MM.1S (cell line): Measurements from ENCODE around the gene ITGA3.

Experiments
- DNase-seq: peaks from one replicate; pipeline ENCODE4 v3.0.0-alpha.2; 2015
- H2AFZ ChIP-seq: fragments of 300-600 bp; sonication (generic); 2 replicates; pipeline ENCODE4 v1.6.0; 2016; ENCODE audit warnings: antibody characterized with exemption, low read length
- H3F3A ChIP-seq: fragments of 300-600 bp; sonication (generic); 2 replicates; pipeline ENCODE4 v1.6.1; 2016; ENCODE audit warnings: mild to moderate bottlenecking, antibody characterized with exemption, low read length, moderate library complexity, mixed read lengths; ENCODE audit not compliant: insufficient read depth
- H3K27ac ChIP-seq: fragments of 300-600 bp; sonication (generic); 2 replicates; pipeline ENCODE4 v1.5.1; 2016; ENCODE audit warnings: mild to moderate bottlenecking, low read length
- H3K27me3 ChIP-seq: fragments of 300-600 bp; sonication (generic); replicated peaks from 2 replicates; pipeline ENCODE4 v1.6.0; 2016; ENCODE audit warnings: low read length; ENCODE audit not compliant: insufficient read depth
- H3K36me3 ChIP-seq: fragments of 300-600 bp; sonication (generic); replicated peaks from 2 replicates; pipeline ENCODE4 v1.6.1; 2016; ENCODE audit warnings: mild to moderate bottlenecking, low read length, mixed read lengths; ENCODE audit not compliant: insufficient read depth
- H3K4me1 ChIP-seq: fragments of 300-600 bp; sonication (generic); 2 replicates; pipeline ENCODE4 v1.6.1; 2016; ENCODE audit warnings: low read length, mixed read lengths
- H3K4me2 ChIP-seq: fragments of 300-600 bp; sonication (generic); 2 replicates; pipeline ENCODE4 v1.6.0; 2016; ENCODE audit warnings: low read depth, low read length
- H3K4me3 ChIP-seq: fragments of 300-600 bp; sonication (generic); 2 replicates; pipeline ENCODE4 v1.5.1; 2016; ENCODE audit warnings: low read length, mixed read lengths
- H3K79me2 ChIP-seq: fragments of 300-600 bp; sonication (generic); 2 replicates; pipeline ENCODE4 v1.6.1; 2016; ENCODE audit warnings: mixed run types, low read length, mixed read lengths
- H3K9ac ChIP-seq: fragments of 300-600 bp; sonication (generic); 2 replicates; pipeline ENCODE4 v1.6.1; 2016; ENCODE audit warnings: low read length, mixed read lengths
- H3K9me2 ChIP-seq: fragments of 300-600 bp; sonication (generic); replicated peaks from 2 replicates; pipeline ENCODE4 v1.6.1; 2016; ENCODE audit warnings: mild to moderate bottlenecking, low read length, mixed read lengths; ENCODE audit not compliant: insufficient read depth
- H3K9me3 ChIP-seq: fragments of 300-600 bp; sonication (generic); replicated peaks from 2 replicates; pipeline ENCODE4 v1.6.1; 2016; ENCODE audit warnings: mild to moderate bottlenecking, low read length, mixed read lengths; ENCODE audit not compliant: insufficient read depth
- H4K20me1 ChIP-seq: fragments of 300-600 bp; sonication (generic); 2 replicates; pipeline ENCODE4 v1.6.1; 2016; ENCODE audit warnings: mild to moderate bottlenecking, low read length, moderate library complexity, mixed read lengths; ENCODE audit not compliant: insufficient read depth
- EZH2 ChIP-seq: fragments of 300-600 bp; sonication (generic); optimal IDR thresholded peaks from 2 replicates; pipeline ENCODE3; 2017; ENCODE audit warnings: low read depth, mild to moderate bottlenecking, antibody characterized with exemption, low read length, mixed read lengths
- EZH2phosphoT487 ChIP-seq: fragments of 300-600 bp; sonication (generic); IDR thresholded peaks from 2 replicates; pipeline ENCODE4 v1.6.1; 2018; ENCODE audit warnings: antibody characterized with exemption, low read length
- TF ChIP-seq, protein P1 (sequence below): fragments of 300-600 bp; sonication (generic); IDR thresholded peaks from 2 replicates; pipeline ENCODE4 v1.5.1; 2016; ENCODE audit warnings: antibody characterized with exemption, low read length, mixed read lengths

ITGA3 gene

DNA sequence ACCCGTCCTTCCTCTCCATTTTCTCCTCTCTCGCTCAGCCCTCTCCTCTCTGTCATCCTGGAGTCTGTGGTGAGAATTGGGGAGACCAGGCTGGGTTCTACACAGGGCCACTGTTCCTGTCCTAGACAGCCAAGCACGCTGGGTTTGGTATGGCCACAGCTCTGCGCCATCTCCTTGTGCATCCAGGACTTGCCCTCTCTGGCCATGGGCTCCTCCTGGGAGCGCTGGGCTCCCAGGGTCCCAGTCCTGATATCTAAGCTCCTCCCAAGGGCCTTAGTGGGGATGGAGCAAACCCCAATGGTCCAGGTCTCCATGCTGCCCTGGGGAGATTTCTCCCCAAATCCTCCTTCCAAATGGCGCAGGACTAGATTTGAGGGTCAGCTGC is 27.2 kb upstream of the ITGA3 start:
- H3K4me2 ChIP-seq, result no peak overlapping the region
- H3K9me3 ChIP-seq, result no peaks in the 10 kb centered on the region
- peaks cover 6% of the 10 kb centered on the region for H3K4me1 ChIP-seq
- H3K9ac ChIP-seq, result no peak overlapping the region
- no peaks in the 10 kb centered on the region for H4K20me1 ChIP-seq
- TF ChIP-seq EZH2, result no peak
- TF ChIP-seq EZH2phosphoT487, result no peak
- TF ChIP-seq, protein P1, sequence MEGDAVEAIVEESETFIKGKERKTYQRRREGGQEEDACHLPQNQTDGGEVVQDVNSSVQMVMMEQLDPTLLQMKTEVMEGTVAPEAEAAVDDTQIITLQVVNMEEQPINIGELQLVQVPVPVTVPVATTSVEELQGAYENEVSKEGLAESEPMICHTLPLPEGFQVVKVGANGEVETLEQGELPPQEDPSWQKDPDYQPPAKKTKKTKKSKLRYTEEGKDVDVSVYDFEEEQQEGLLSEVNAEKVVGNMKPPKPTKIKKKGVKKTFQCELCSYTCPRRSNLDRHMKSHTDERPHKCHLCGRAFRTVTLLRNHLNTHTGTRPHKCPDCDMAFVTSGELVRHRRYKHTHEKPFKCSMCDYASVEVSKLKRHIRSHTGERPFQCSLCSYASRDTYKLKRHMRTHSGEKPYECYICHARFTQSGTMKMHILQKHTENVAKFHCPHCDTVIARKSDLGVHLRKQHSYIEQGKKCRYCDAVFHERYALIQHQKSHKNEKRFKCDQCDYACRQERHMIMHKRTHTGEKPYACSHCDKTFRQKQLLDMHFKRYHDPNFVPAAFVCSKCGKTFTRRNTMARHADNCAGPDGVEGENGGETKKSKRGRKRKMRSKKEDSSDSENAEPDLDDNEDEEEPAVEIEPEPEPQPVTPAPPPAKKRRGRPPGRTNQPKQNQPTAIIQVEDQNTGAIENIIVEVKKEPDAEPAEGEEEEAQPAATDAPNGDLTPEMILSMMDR, result no peak
- H3F3A ChIP-seq, result peaks cover 11% of the 10 kb centered on the region
- no peak overlapping the region for H2AFZ ChIP-seq
- no peaks in the 10 kb centered on the region for H3K36me3 ChIP-seq
- H3K27ac ChIP-seq, result no peak overlapping the region
- no peaks in the 10 kb centered on the region for H3K9me2 ChIP-seq
- H3K4me3 ChIP-seq, result no peak overlapping the region
- no peaks in the 10 kb centered on the region for H3K79me2 ChIP-seq
- no peak for DNase-seq
- H3K27me3 ChIP-seq, result no peaks in the 10 kb centered on the region

DNA sequence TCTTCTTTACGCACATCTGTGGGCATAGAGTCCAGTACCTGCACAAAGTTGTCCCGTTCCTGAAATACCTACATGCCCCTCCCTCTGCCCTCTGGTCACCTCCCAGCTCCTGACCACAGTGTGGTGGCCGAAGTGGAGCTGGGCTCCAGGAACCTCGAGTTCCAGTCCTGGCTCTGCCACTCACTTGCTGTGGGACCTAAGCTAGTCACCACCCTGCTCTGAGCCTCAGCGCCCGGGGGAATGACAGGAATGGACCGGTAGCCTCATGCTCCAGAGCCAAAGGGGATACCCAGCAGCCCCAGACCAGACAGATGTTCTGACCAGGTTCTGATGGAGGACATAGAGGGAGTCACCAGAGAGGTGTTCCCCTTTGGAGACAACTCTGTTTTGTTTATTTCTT is 26.7 kb upstream of the ITGA3 start:
- no peaks in the 10 kb centered on the region for H3K36me3 ChIP-seq
- H3K9ac ChIP-seq, result no peak overlapping the region
- no peak for DNase-seq
- no peak overlapping the region for H2AFZ ChIP-seq
- H3K4me3 ChIP-seq, result no peak overlapping the region
- peaks cover 8% of the 10 kb centered on the region for H3F3A ChIP-seq
- H3K9me2 ChIP-seq, result no peaks in the 10 kb centered on the region
- no peaks in the 10 kb centered on the region for H3K27me3 ChIP-seq
- peaks cover 6% of the 10 kb centered on the region for H3K4me1 ChIP-seq
- H3K79me2 ChIP-seq, result no peaks in the 10 kb centered on the region
- TF ChIP-seq EZH2phosphoT487 (no peak), EZH2 (no peak)
- TF ChIP-seq, protein P1, result no peak
- H4K20me1 ChIP-seq, result no peaks in the 10 kb centered on the region
- no peaks in the 10 kb centered on the region for H3K9me3 ChIP-seq
- no peak overlapping the region for H3K4me2 ChIP-seq
- no peak overlapping the region for H3K27ac ChIP-seq

DNA sequence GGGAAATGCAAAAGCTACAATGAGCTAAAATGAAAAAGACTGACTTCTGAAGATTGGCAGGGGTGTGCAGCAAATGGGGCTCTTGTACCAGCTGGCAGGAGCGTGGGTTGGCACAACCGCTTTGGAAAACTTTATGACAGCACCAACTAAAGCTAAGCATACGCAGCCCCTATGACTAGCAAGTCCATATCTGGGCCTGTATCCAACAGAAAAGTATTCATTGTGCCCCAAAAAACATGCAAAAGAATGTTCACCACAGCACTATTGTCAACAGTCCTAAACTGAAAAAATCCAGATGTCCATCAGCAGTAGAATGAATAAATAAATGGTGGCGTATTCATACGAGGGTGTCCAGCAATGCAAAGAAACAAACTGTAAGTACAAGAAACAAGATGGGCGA is 22.6 kb upstream of the ITGA3 start:
- Histone ChIP-seq H3K4me3 (no peak overlapping the region), H3K4me2 (no peak overlapping the region), H2AFZ (no peak overlapping the region), H3K9me2 (no peaks in the 10 kb centered on the region), H3K9me3 (no peaks in the 10 kb centered on the region), H3K27me3 (no peaks in the 10 kb centered on the region), H4K20me1 (no peaks in the 10 kb centered on the region), H3K27ac (no peak overlapping the region), H3K79me2 (no peaks in the 10 kb centered on the region), H3K9ac (no peak overlapping the region), H3K4me1 (no peaks in the 10 kb centered on the region), H3F3A (no peaks in the 10 kb centered on the region), H3K36me3 (no peaks in the 10 kb centered on the region)
- TF ChIP-seq EZH2 (no peak), EZH2phosphoT487 (no peak)
- TF ChIP-seq, protein P1, result no peak
- no peak for DNase-seq
